ENCODE results near the gene TMEM213. TPM values are rescaled to one million over a fixed set of nuclear protein-coding genes. Genes with fewer than 3 reads are reported as not detected.

The TMEM213 gene
- total RNA-seq, 4 donors from 2014 or later = not detected

GRCh38 chr7:138835087-138835486 lies 37.3 kb downstream of the TMEM213 start:
- Histone ChIP-seq H3K4me1 (peaks cover 0 to 4% (median 0%) of the 10 kb centered on the region in 4 donors), H3K9me3 (no peaks in the 10 kb centered on the region), H3K27ac (replicated peaks in 1 of 4) (no peak overlapping the region), H3K36me3 (peaks cover 0 to 9% (median 3%) of the 10 kb centered on the region in 4 donors), H3K4me3 (no peak overlapping the region), H3K27me3 (no peaks in the 10 kb centered on the region)
- 86% methylated on average over 11 of the region's 11 CpGs for WGBS
- no peak for DNase-seq (ENCODE audit: extremely low spot score)
- intact Hi-C loops (cut with DNase I) = no loop called here
- TF ChIP-seq POLR2A (IDR thresholded peaks at IDR 0.05; ENCODE audit: low read depth) = no peak
- no peak for TF ChIP-seq POLR2AphosphoS5 (IDR thresholded peaks at IDR 0.05)
- TF ChIP-seq CTCF (IDR thresholded peaks at IDR 0.05) = no peak
- TF ChIP-seq EP300 (IDR thresholded peaks at IDR 0.05) = no peak

- Histone ChIP-seq H3K9me3 (no peaks in the 10 kb centered on the region), H3K36me3 (peaks cover 0 to 9% (median 3%) of the 10 kb centered on the region in 4 donors), H3K27ac (replicated peaks in 1 of 4) (no peak overlapping the region), H3K4me1 (peaks cover 0 to 4% (median 0%) of the 10 kb centered on the region in 4 donors), H3K4me3 (peak overlapping the region in 1 of 4 donors; percentile 28), H3K27me3 (no peaks in the 10 kb centered on the region)
- TF ChIP-seq POLR2A (IDR thresholded peaks at IDR 0.05; ENCODE audit: low read depth) (no peak), CTCF (IDR thresholded peaks at IDR 0.05) (no peak), EP300 (IDR thresholded peaks at IDR 0.05) (no peak), POLR2AphosphoS5 (IDR thresholded peaks at IDR 0.05) (no peak)
- DNase-seq (ENCODE audit: extremely low spot score) = no peak
- intact Hi-C loops (cut with DNase I) = no loop called here
- WGBS = 64% methylated on average over 13 of the region's 13 CpGs
Observed at GRCh38 chr7:138837627-138838026, 39.8 kb downstream of the TMEM213 start.

GRCh38 chr7:138838166-138838565 lies 40.4 kb downstream of the TMEM213 start:
- no peaks in the 10 kb centered on the region for H3K9me3 ChIP-seq
- 86% methylated on average over 9 of the region's 9 CpGs for WGBS
- H3K4me1 ChIP-seq = peaks cover 0 to 4% (median 0%) of the 10 kb centered on the region in 4 donors
- H3K27ac ChIP-seq (replicated peaks in 1 of 4) = no peak overlapping the region
- H3K4me3 ChIP-seq = no peak overlapping the region
- peaks cover 0 to 9% (median 3%) of the 10 kb centered on the region in 4 donors for H3K36me3 ChIP-seq
- intact Hi-C loops (cut with DNase I) = no loop called here
- no peak for DNase-seq (ENCODE audit: extremely low spot score)
- no peak for TF ChIP-seq POLR2AphosphoS5 (IDR thresholded peaks at IDR 0.05)
- no peak for TF ChIP-seq POLR2A (IDR thresholded peaks at IDR 0.05; ENCODE audit: low read depth)
- TF ChIP-seq CTCF (IDR thresholded peaks at IDR 0.05) = no peak
- no peak for TF ChIP-seq EP300 (IDR thresholded peaks at IDR 0.05)
- no peaks in the 10 kb centered on the region for H3K27me3 ChIP-seq

- Histone ChIP-seq H3K4me1 (peaks cover 0 to 4% (median 0%) of the 10 kb centered on the region in 4 donors), H3K27me3 (no peaks in the 10 kb centered on the region), H3K36me3 (peaks cover 0 to 15% (median 0%) of the 10 kb centered on the region in 4 donors), H3K9me3 (no peaks in the 10 kb centered on the region), H3K27ac (replicated peaks in 1 of 4) (no peak overlapping the region), H3K4me3 (no peak overlapping the region)
- WGBS = 83% methylated on average over 12 of the region's 12 CpGs
- TF ChIP-seq CTCF (IDR thresholded peaks at IDR 0.05) (no peak), EP300 (IDR thresholded peaks at IDR 0.05) (no peak), POLR2AphosphoS5 (IDR thresholded peaks at IDR 0.05) (no peak)
- DNase-seq (ENCODE audit: extremely low spot score) = no peak
- intact Hi-C loops (cut with DNase I) = no loop called here
Observed at GRCh38 chr7:138842111-138842510, 44.3 kb downstream of the TMEM213 start.

All from esophagus muscularis mucosa (tissue), 4 donors.